ENCODE results near the gene DIS3L. TPM values are rescaled to one million over a fixed set of nuclear protein-coding genes. Genes with fewer than 3 reads are reported as not detected.
A peak's percentile ranks its signal among the peaks of the same experiment; 100 is the strongest.

The DIS3L gene
- total RNA-seq, 1 donor from 2014 or later: 8.1 TPM

GRCh38 chr15:66264859-66265513 is 28.4 kb upstream of the DIS3L start:
- TF ChIP-seq EZH2 (IDR thresholded peaks at IDR 0.05; ENCODE audit: insufficient read depth, low read length): no peak
- no peak for TF ChIP-seq CTCF (IDR thresholded peaks at IDR 0.05; ENCODE audit: insufficient read depth, low read depth, low read length)
- H2AFZ ChIP-seq (ENCODE audit: low read depth, low read length): no peak overlapping the region

GRCh38 chr15:66269326-66270090 is 23.9 kb upstream of the DIS3L start:
- Mint-ChIP-seq H3K36me3 (ENCODE audit: low read depth, unreplicated experiment) (no peaks in the 10 kb centered on the region), H3K4me3 (ENCODE audit: unreplicated experiment) (no peak overlapping the region), H3K27ac (ENCODE audit: unreplicated experiment) (no peak overlapping the region), H3K27me3 (ENCODE audit: low read depth, unreplicated experiment) (peaks cover 5% of the 10 kb centered on the region), H3K9me3 (ENCODE audit: unreplicated experiment) (no peaks in the 10 kb centered on the region), H3K4me1 (ENCODE audit: low read depth, unreplicated experiment) (peaks cover 5% of the 10 kb centered on the region)
- peak; percentile 68 for DNase-seq (ENCODE audit: low read depth)
- no peaks in the 10 kb centered on the region for H4K20me1 ChIP-seq (ENCODE audit: insufficient read depth, low read length)
- no peak overlapping the region for H3K9ac ChIP-seq (ENCODE audit: low read length)
- H3K4me2 ChIP-seq (ENCODE audit: low read length): peak overlapping the region; percentile 61
- no peak for FAIRE-seq
- no peaks in the 10 kb centered on the region for H3K9me3 ChIP-seq (ENCODE audit: insufficient read depth, low read depth, low read length)
- no peaks in the 10 kb centered on the region for H3K27me3 ChIP-seq (ENCODE audit: insufficient read depth, low read length)
- H2AFZ ChIP-seq (ENCODE audit: low read depth, low read length): no peak overlapping the region
- H3K36me3 ChIP-seq (ENCODE audit: insufficient read depth, low read length): no peaks in the 10 kb centered on the region
- H3K4me1 ChIP-seq (ENCODE audit: insufficient read depth, low read length): no peaks in the 10 kb centered on the region
- no peak overlapping the region for H3K27ac ChIP-seq (ENCODE audit: low read depth, low read length)
- TF ChIP-seq EZH2 (IDR thresholded peaks at IDR 0.05; ENCODE audit: insufficient read depth, low read length) (no peak), CTCF (IDR thresholded peaks at IDR 0.05; ENCODE audit: insufficient read depth, low read depth, low read length) (no peak)
- no peaks in the 10 kb centered on the region for H3K79me2 ChIP-seq (ENCODE audit: insufficient read depth, low read length)
- H3K4me3 ChIP-seq (ENCODE audit: insufficient read depth, low read depth, low read length): no peak overlapping the region

More at GRCh38 chr15:66264859-66265513, 28.4 kb upstream of the DIS3L start:
- no peaks in the 10 kb centered on the region for H3K79me2 ChIP-seq (ENCODE audit: insufficient read depth, low read length)
- no peak overlapping the region for H3K27ac Mint-ChIP-seq (ENCODE audit: unreplicated experiment)
- H3K4me3 Mint-ChIP-seq (ENCODE audit: unreplicated experiment): no peak overlapping the region
- peaks cover 5% of the 10 kb centered on the region for H3K27me3 ChIP-seq (ENCODE audit: insufficient read depth, low read length)
- H3K36me3 ChIP-seq (ENCODE audit: insufficient read depth, low read length): no peaks in the 10 kb centered on the region
- FAIRE-seq (no peak), DNase-seq (ENCODE audit: low read depth) (no peak)
- no peak overlapping the region for H3K4me3 ChIP-seq (ENCODE audit: insufficient read depth, low read depth, low read length)
- no peaks in the 10 kb centered on the region for H4K20me1 ChIP-seq (ENCODE audit: insufficient read depth, low read length)
- peaks cover 5% of the 10 kb centered on the region for H3K4me1 Mint-ChIP-seq (ENCODE audit: low read depth, unreplicated experiment)
- no peaks in the 10 kb centered on the region for H3K36me3 Mint-ChIP-seq (ENCODE audit: low read depth, unreplicated experiment)
- H3K4me2 ChIP-seq (ENCODE audit: low read length): no peak overlapping the region
- no peak overlapping the region for H3K9ac ChIP-seq (ENCODE audit: low read length)
- H3K9me3 Mint-ChIP-seq (ENCODE audit: unreplicated experiment): peaks cover 5% of the 10 kb centered on the region
- H3K9me3 ChIP-seq (ENCODE audit: insufficient read depth, low read depth, low read length): no peaks in the 10 kb centered on the region
- no peak overlapping the region for H3K27ac ChIP-seq (ENCODE audit: low read depth, low read length)
- H3K27me3 Mint-ChIP-seq (ENCODE audit: low read depth, unreplicated experiment): peaks cover 13% of the 10 kb centered on the region
- no peaks in the 10 kb centered on the region for H3K4me1 ChIP-seq (ENCODE audit: insufficient read depth, low read length)

DNA sequence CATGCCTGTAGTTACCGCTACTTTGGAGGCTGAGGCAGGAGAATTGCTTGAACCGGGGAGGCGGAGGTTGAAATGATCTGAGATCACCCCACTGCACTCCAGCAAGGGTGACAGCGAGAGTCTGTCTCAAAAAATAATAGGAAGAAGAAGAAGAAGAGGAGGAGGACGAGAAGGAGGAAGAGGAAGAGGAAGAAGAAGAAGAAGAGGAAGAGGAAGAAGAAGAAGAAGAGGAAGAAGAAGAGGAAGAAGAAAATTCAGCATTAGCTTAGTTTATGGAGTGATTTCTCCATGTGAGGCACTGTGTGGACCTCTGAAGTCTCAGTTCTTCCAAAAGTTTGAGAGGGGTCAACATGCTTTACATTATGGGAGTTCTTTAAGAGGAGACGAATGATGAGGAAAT is 22.4 kb upstream of the DIS3L start:
- Mint-ChIP-seq H3K27ac (ENCODE audit: unreplicated experiment) (no peak overlapping the region), H3K4me3 (ENCODE audit: unreplicated experiment) (no peak overlapping the region), H3K27me3 (ENCODE audit: low read depth, unreplicated experiment) (peaks cover 4% of the 10 kb centered on the region), H3K4me1 (ENCODE audit: low read depth, unreplicated experiment) (peaks cover 5% of the 10 kb centered on the region), H3K36me3 (ENCODE audit: low read depth, unreplicated experiment) (no peaks in the 10 kb centered on the region), H3K9me3 (ENCODE audit: unreplicated experiment) (no peaks in the 10 kb centered on the region)
- Histone ChIP-seq H3K9ac (ENCODE audit: low read length) (no peak overlapping the region), H3K9me3 (ENCODE audit: insufficient read depth, low read depth, low read length) (no peaks in the 10 kb centered on the region), H3K4me3 (ENCODE audit: insufficient read depth, low read depth, low read length) (no peak overlapping the region), H3K79me2 (ENCODE audit: insufficient read depth, low read length) (no peaks in the 10 kb centered on the region), H3K4me1 (ENCODE audit: insufficient read depth, low read length) (no peaks in the 10 kb centered on the region), H3K36me3 (ENCODE audit: insufficient read depth, low read length) (no peaks in the 10 kb centered on the region), H2AFZ (ENCODE audit: low read depth, low read length) (no peak overlapping the region), H3K27ac (ENCODE audit: low read depth, low read length) (no peak overlapping the region), H3K27me3 (ENCODE audit: insufficient read depth, low read length) (no peaks in the 10 kb centered on the region), H3K4me2 (ENCODE audit: low read length) (no peak overlapping the region), H4K20me1 (ENCODE audit: insufficient read depth, low read length) (no peaks in the 10 kb centered on the region)
- DNase-seq (ENCODE audit: low read depth) (no peak), FAIRE-seq (no peak)
- TF ChIP-seq CTCF (IDR thresholded peaks at IDR 0.05; ENCODE audit: insufficient read depth, low read depth, low read length) (no peak), EZH2 (IDR thresholded peaks at IDR 0.05; ENCODE audit: insufficient read depth, low read length) (no peak)

All from astrocyte (in vitro differentiated cells and primary cell).